Fibroblast of gingiva (primary cell): ENCODE measurements around the gene MYO3B.

Experiments
- DNase-seq: peaks from one replicate; pipeline ENCODE4 v3.0.0-alpha.2; 2011; ENCODE audit warnings: low read depth

MYO3B gene

GRCh38 chr2:170235860-170236679 lies 58.1 kb downstream of the MYO3B start:
- DNase-seq = peak; percentile 27

DNA sequence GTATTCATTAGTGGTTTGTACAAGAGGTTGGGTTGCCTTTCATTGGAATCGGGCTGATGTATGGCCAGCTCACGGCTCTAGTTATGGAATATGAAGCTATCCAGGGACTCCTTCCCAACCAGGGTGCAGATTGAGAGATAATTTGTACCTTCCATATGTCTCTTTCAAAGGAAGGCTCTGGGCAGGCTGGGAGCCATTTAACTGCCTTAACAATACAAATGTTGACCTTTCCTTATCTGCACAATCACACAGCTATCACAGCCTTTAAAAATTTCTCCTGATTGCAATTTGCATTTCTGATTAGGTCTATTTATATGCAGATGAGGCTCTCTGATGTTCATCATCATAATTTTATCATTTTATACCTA lies 58.7 kb downstream of the MYO3B start:
- DNase-seq = no peak

DNA sequence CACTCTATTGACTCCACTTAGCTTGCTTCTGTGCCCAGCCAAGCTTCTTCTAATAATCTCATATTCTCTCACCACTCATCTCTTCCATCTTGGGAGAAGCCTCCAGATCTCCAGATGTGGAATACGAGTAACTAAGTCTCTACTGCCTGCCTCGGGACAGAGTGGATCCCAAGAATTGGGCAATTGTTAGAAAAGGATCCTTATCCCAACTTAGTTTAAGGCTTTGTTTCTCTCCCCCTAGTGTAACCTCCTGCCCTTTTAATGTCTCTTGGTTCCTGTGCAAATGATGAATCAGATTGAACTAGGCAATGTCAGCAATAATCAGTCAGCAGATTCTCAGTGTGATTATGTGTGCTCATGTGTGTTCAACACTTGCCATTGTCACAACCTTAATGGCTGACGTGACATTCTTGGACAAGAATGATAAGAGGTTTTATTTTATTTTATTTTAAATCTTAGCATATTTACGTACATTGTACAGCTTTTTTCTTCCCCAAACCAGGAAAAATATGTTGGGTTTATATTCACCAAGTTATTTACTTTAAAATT lies 59.7 kb downstream of the MYO3B start:
- DNase-seq = no peak

- no peak for DNase-seq
Measured at GRCh38 chr2:170238776-170239175, 60.8 kb downstream of the MYO3B start.

GRCh38 chr2:170240629-170241028 lies 62.7 kb downstream of the MYO3B start:
- no peak for DNase-seq

DNA sequence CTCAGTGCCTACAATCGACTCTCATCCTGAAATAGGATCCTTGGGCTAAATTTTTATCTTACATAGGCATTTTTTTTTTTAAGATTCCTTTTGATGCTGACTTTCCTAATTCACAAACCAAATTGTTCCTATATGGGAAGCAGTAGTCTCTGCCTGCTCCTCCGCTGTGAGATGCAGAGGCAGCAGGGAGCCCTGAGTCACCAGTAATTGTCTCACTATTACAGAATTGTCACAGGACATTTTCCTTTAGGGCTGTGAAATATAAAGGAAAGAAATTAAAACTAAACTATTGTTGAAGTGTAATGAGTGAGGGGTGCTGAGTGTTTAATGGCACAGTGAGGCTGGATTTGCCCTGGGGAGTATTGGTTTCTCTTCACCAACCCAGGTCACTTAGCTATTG lies 63.8 kb downstream of the MYO3B start:
- no peak for DNase-seq

- no peak for DNase-seq
Measured at GRCh38 chr2:170243118-170243837, 65.3 kb downstream of the MYO3B start.

- no peak for DNase-seq
Measured at GRCh38 chr2:170243898-170244297, 66.0 kb downstream of the MYO3B start.

DNA sequence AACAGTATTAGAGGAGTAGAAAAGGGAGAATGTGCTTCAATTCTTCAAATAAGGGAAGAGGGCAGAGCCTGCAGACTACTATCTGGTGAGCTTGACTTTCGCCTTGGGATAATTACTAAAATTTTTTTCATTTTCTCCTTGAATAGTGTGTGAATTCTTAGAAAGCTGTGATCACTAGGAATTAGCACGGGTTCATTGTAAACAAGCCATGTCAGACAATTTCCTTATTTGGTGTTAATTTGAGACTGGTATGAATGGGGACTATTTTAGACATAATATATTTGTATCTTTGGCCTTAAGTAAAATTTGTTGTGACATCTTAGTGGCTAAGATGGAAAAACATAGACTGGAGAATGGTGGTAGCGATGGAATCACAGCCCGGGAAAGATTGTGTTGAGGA lies 66.6 kb downstream of the MYO3B start:
- no peak for DNase-seq

- DNase-seq = no peak
Measured at GRCh38 chr2:170245312-170245711, 67.4 kb downstream of the MYO3B start.

GRCh38 chr2:170247333-170247732 lies 69.4 kb downstream of the MYO3B start:
- no peak for DNase-seq

DNA sequence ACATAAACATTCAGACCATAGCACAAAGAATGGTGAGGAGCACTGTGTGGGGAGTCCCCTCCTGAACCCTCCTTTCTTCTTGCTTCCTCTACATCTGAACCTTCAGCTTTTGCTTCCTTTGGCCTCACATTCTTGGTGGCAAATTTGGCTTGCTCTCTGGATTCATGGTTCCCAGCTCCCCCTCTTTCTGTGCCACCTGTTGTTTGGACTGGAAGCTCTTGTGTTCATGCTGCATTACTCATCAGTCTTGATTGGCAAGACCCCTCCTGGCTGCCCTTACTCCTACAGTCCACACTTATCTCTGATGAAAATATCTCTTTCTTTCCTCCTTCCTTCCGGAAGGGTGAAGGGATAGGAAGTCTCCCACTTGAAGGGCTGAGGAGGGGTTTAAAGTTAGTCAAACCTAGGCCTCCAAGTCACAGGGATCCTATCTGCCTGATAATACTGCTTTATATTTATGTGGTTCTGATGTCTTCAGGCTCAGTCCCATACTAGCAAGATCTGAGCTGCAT lies 70.0 kb downstream of the MYO3B start:
- no peak for DNase-seq

DNA sequence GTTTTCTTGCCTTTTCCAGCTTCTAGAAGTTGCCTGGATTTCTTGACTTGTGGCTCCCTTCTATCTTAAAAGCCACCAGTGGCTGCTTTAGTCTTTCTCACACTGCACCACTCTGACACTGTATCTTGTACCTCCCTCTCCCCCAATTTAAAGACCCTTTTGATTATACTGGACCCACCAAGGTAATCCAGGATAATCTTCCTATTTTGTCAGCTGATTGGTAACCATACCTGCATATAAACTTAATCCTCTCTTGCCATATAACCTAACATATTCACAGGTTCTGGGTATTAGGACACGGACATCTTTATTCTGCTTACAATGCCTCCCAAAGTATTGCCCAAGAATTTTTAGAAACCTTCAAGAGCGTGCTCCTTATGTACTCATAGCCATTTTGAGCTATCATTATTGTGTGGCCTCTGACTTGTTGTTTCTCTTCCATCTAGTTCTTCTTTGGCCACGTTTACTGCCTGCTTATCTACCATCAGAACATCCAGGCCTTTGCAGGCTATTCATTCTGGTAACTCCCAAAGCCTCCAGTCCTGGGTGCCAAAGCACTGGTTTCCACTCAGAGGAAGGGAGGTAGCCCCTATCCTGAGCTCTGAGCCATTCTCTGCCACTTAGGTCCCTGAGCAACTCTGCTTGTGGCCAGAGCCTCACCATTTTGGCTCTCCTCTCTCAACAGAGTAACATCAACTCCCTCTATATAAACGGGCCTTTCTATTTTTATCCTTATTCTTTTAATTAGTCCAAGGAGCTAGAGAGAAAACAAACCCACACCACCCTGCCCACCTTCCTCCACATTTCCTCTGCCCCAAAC lies 70.8 kb downstream of the MYO3B start:
- no peak for DNase-seq

- DNase-seq = no peak
Measured at GRCh38 chr2:170249761-170250160, 71.8 kb downstream of the MYO3B start.

GRCh38 chr2:170250584-170250983 lies 72.6 kb downstream of the MYO3B start:
- DNase-seq = no peak

GRCh38 chr2:170252414-170252813 lies 74.5 kb downstream of the MYO3B start:
- DNase-seq = no peak

GRCh38 chr2:170253721-170254230 lies 75.8 kb downstream of the MYO3B start:
- no peak for DNase-seq

DNA sequence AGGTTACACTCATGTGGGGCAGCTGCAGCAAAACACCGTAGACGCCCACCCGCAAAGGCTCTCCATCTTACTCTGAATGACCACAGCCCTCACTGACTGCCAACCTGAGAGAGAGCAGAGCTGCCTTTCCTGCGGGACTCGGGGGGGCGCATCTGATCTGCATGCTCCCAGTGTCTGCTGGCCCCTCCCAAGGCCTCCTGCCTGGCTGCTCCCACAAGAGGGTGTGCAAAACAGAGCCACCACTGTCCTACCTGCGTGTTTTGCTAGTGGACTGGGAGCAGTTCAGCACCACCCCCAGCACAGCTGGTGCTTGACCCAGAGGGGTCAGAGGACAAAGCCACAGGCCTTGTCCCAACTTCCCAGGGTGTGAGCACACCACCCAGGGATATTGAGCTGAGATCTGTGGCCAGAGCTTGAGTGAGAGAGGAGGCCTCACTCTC lies 76.4 kb downstream of the MYO3B start:
- DNase-seq = no peak

DNA sequence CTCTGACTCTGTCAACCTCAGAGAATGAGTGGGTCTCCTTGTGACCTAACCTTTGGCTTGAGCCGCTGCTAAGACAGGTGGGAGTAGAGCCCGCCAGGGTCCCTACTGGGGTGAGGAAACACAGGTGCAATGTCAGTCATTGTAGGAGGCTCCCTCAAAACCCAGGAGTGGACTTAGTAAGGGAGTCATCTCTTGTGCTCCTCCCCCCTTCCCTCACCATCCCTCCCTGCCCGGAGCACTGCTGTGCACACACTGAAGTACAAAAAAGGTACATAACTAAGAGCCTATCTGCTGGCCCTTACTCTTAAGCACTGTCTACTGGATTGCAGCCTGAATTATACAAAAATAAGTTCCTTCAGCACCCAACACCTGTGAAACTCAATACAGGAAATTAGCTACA lies 77.2 kb downstream of the MYO3B start:
- no peak for DNase-seq

DNA sequence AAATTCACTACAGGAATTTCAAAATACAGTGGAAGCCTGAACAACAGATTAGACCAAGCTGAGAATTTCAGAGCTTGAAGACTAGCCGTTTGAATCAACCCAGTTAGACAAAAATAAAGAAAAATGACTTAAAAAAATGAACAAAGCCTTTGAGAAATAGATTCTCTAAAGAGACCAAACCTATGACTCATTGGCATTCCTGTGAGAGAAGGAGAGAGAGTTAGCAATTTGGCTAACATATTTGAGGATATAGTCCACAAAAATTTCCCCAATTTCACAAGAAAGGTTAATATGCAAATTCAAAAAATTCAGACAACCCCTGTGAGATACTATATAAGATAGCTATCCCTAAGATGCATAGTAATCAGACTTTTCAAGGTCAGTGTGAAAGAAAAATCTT lies 78.0 kb downstream of the MYO3B start:
- peak; percentile 20 for DNase-seq

- DNase-seq = no peak
Measured at GRCh38 chr2:170258382-170258781, 80.4 kb downstream of the MYO3B start.

GRCh38 chr2:170260188-170260587 lies 82.2 kb downstream of the MYO3B start:
- DNase-seq = no peak
